ENCODE results near the gene RARB. TPM values are rescaled to one million over a fixed set of nuclear protein-coding genes. Genes with fewer than 3 reads are reported as not detected.
A peak's percentile ranks its signal among the peaks of the same experiment; 100 is the strongest.

Gene RARB
- polyA plus RNA-seq, 1 donor from 2014 or later = 0.21 TPM

DNA sequence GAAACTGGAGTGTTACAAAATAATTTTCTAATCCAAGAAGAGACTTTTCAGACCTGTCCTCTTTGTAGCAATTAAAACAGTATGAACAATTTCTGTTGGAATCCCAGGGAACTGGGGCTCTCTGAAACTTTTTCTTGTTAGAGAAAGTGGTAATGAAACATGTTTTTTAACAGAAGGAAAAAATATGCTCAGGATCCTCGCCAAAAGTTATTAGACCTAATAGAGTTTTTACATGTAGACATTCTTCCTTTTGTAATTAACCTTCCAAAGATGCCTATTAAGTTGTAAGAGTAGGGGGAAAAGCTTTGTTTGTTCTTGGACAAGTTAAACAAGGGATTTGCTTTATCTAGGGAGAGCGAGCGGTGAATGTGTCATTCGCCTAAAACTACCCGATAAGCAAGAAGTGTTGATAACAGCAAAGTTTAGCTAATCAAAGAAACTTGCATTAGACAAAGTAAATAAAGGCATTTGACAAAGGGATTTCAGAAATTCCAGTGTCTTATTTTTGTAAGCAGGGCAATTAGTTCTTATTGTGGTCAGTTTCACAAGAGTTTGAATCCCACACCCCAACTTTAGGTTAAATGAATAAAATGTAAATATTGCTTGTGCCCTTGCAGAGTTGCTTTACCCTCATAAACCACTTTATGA is 2.3 kb downstream of the RARB start:
- Mint-ChIP-seq H3K36me3 (no peaks in the 10 kb centered on the region), H3K27ac (no peak overlapping the region), H3K9me3 (peaks cover 0 to 3% (median 0%) of the 10 kb centered on the region in 3 donors), H3K4me1 (peaks cover 0 to 3% (median 0%) of the 10 kb centered on the region in 3 donors), H3K4me3 (no peak overlapping the region), H3K27me3 (peaks cover 34% of the 10 kb centered on the region)

DNA sequence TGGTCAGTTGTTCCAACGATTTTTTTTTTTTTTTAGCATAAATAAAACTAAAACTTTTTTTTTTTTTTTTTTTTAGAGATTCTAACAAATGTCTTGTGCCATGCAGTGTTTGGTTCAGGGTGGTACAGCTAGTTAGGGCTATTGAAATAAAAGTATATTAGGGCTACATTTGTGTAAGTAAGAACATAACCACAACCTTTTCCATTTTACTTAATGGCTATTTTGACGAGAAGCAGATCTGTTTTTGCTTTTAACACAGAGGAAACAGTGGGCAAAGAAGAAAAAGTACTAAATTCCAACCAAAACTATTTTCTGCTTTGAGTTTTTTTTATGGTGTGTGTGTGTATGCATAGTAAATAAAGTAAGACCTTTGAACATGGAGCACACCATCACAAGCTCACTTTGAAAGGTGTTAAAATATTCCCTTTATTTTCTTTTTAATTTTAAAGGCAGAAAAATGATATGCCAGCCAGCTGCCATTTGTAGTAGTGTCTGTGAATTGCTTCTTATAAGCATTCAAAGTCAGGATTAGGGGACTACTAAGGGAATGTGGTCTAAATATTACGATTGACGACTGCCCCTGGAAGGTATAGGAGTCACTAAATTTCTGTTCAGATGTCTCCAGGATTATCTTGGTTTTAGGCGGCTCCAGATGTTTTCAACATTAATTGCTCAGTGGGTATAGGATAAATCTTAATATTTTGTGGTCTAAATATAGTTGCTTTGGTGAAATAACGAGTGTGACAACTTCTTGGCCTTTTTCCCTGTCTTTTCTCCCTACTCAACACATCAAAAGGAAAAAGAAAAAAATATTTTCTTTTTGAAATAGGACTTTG is 3.1 kb downstream of the RARB start:
- H3K4me3 Mint-ChIP-seq = no peak overlapping the region
- H3K27ac Mint-ChIP-seq = no peak overlapping the region
- no peaks in the 10 kb centered on the region for H3K36me3 Mint-ChIP-seq
- H3K4me1 Mint-ChIP-seq = peaks cover 0 to 3% (median 0%) of the 10 kb centered on the region in 3 donors
- peaks cover 34% of the 10 kb centered on the region for H3K27me3 Mint-ChIP-seq
- H3K9me3 Mint-ChIP-seq = peaks cover 0 to 3% (median 0%) of the 10 kb centered on the region in 3 donors

DNA sequence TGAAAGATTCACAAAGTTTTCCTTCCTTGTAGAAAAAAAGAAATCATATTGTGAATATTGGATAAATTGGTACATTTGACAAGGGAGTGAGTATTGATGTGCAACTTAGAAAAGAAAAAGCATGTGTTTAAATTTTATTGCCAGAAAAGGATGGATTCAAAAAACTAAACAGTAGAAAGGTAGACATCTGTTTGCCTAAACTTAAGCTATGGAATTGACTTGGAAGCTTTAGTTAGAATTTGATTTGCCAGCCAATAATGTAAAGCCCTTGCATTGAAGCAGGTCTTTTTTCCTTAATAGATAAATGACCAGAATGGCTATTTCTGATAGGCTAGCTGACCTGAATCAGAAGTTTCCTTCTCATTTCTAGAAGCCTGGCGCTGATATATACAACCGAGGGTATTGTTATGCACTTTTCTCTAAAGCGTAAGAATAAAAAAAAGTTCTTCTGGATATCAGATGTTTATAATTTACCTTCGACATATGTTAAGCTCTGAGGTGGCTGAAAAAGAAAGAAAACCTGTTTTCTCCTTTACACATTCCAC is 4.2 kb downstream of the RARB start:
- peaks cover 0 to 3% (median 0%) of the 10 kb centered on the region in 3 donors for H3K4me1 Mint-ChIP-seq
- H3K9me3 Mint-ChIP-seq = no peaks in the 10 kb centered on the region
- no peaks in the 10 kb centered on the region for H3K36me3 Mint-ChIP-seq
- no peak overlapping the region for H3K4me3 Mint-ChIP-seq
- H3K27ac Mint-ChIP-seq = no peak overlapping the region
- H3K27me3 Mint-ChIP-seq = peaks cover 30% of the 10 kb centered on the region

DNA sequence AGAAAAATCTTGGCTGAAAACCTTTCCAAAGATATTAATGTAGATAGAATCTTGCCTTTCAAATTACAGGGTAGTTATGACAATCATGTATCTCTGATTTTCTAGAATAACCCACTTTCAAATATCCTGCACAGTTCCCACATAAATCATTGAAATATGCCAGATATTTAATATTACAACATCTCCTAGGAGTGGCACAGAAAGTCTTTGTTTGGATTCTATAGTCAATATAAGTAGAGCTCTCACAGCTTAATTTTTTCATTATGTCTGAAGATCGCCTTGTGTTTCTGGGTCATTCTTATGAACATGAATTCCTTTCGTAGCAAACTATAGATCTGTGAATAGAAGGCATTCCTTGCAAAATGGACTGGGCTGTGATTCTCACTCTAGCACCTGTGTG is 5.0 kb downstream of the RARB start:
- no peaks in the 10 kb centered on the region for H3K9me3 Mint-ChIP-seq
- no peaks in the 10 kb centered on the region for H3K36me3 Mint-ChIP-seq
- no peak overlapping the region for H3K27ac Mint-ChIP-seq
- H3K4me3 Mint-ChIP-seq = no peak overlapping the region
- peaks cover 29% of the 10 kb centered on the region for H3K27me3 Mint-ChIP-seq
- H3K4me1 Mint-ChIP-seq = peaks cover 0 to under 1% (median 0%) of the 10 kb centered on the region in 3 donors

DNA sequence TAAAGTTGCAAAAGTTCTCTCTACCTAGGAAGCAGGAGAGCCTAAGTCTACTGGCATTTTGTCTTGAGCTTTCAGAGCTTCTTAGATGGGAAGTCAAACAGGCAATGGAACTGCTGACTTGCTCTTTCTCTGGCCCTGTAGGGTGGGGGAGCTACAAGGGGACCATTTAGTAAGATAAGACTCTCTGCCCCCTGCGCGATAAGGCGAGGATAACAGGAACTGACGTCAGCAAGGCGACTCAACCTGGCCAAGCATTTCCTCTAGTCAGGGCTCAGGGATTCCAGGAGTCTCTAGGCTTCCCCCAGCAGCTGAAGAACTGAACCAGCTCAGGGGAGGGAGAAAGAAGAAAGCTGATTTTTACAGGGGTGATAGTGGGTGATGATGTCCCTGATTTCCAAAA is 5.8 kb downstream of the RARB start:
- H3K36me3 Mint-ChIP-seq = no peaks in the 10 kb centered on the region
- no peaks in the 10 kb centered on the region for H3K9me3 Mint-ChIP-seq
- peaks cover 23% of the 10 kb centered on the region for H3K27me3 Mint-ChIP-seq
- H3K27ac Mint-ChIP-seq = no peak overlapping the region
- H3K4me3 Mint-ChIP-seq = no peak overlapping the region
- no peaks in the 10 kb centered on the region for H3K4me1 Mint-ChIP-seq

DNA sequence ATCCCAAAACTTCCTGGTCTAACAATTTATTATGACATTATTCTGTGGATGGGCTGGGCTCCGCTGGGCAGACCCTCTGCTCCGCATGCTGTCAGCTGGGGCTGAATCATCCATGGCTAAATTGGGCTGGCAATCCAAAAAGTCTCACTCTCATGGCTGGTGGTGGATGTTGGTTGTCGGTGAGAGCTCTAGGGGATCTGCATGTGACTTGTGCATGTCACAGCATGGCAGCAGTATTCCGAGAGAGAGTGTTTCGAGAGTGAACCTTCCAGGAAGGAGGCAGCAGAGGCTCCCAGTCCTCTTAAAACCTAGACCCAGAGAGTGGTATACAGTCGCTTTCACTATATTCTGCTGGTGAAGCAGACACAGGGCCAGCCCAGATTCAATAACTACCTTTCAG is 9.9 kb downstream of the RARB start:
- peak overlapping the region in 2 of 3 donors; percentile 2 to 57 for H3K27ac Mint-ChIP-seq

DNA sequence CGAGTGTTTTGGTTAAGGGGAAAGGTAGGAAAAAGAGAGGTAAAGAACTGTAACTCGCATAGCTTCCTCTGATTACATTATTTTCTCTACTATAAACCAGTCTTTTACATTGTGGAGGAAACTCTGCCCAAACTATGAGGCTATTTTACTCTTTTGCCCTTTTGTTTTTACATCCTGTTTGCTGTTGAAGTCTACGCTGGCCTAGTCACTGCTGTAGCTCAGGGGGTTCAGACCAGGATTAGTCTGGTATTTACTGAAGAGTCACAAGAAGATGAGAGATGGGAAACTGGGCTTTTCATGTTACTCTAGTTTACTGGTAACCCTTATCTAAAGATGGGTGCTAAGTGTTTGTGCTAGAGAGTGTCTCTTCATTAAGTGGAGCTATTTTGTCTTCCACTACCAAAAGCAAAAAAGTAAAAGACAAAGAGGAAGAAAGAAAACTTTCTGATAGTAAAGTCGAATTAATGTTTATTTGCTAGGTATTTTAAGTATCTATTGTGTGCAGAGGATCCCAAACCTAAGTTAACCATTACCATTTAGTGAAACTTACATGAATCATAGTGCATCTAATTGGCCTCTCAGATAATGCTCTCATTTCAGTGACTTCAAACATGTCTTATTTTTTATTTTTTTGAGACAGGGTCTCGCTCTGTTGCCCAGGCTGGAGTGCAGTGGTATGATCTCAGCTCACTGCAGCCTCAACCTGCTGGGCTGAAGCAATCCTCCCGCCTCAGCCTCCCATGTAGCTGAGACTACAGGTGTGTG is 10.9 kb downstream of the RARB start:
- Mint-ChIP-seq H3K4me3 (no peak overlapping the region), H3K9me3 (no peaks in the 10 kb centered on the region), H3K27ac (no peak overlapping the region)

More for the DNA sequence above, 9.9 kb downstream of the RARB start:
- Mint-ChIP-seq H3K36me3 (no peaks in the 10 kb centered on the region), H3K9me3 (no peaks in the 10 kb centered on the region), H3K27me3 (peaks cover 10% of the 10 kb centered on the region), H3K4me1 (no peaks in the 10 kb centered on the region), H3K4me3 (no peak overlapping the region)

DNA sequence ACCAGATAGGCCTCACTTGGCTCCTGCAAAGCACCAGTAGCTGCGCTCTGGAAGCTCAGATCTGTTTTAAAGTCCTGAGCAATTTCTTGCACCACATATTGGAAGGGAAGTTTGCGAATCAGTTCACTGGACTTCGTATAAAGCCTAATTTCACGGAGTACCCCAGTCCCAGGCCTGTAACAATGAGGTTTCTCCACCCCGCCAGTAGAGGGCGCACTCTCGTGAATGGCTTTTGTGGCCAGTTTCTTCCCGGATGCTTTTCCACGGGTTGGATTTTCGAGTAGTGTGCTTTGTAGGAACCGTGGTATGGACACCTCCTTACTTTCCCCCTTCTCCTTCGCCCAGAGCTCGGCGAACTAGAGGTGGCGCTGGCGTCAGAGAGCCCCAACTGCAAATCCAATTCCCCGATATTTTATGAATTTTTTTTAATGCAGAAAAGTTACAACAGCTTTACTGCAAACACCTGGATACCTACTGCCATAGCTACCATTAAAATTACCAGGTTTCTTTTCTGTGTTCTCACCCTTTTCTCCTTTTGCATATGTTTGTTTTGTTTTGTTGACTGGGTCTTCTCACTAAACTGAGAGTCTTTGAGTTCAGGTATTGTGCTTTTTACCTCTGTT is 13.3 kb downstream of the RARB start:
- H3K27ac Mint-ChIP-seq = no peak overlapping the region
- no peaks in the 10 kb centered on the region for H3K4me1 Mint-ChIP-seq
- H3K4me3 Mint-ChIP-seq = no peak overlapping the region
- no peaks in the 10 kb centered on the region for H3K36me3 Mint-ChIP-seq
- H3K27me3 Mint-ChIP-seq = peaks cover 5% of the 10 kb centered on the region
- no peaks in the 10 kb centered on the region for H3K9me3 Mint-ChIP-seq

More for the DNA sequence above, 10.9 kb downstream of the RARB start:
- Mint-ChIP-seq H3K4me1 (no peaks in the 10 kb centered on the region), H3K27me3 (peaks cover 7% of the 10 kb centered on the region), H3K36me3 (no peaks in the 10 kb centered on the region)

DNA sequence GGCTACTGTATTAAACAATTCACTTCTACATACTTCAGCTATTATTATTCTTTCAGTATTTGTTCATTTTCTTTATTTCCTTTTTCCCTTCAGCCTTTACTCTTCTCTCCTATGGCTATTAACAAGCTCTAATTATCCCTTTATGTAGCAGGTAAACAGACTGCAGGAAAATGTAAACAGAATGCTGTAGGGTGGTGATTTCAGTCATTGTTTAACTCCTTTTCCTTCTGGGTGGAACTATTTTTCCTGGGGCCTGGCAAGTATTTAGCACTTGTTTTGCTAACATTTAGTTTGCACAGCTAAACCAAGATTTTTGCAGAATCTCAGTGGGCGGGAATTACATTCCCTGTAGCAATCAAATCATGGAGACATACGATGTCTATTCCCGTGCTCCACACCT is 14.4 kb downstream of the RARB start:
- H3K36me3 Mint-ChIP-seq = no peaks in the 10 kb centered on the region
- H3K27ac Mint-ChIP-seq = no peak overlapping the region
- H3K4me1 Mint-ChIP-seq = no peaks in the 10 kb centered on the region
- H3K4me3 Mint-ChIP-seq = no peak overlapping the region
- no peaks in the 10 kb centered on the region for H3K9me3 Mint-ChIP-seq
- H3K27me3 Mint-ChIP-seq = peaks cover under 1% of the 10 kb centered on the region

DNA sequence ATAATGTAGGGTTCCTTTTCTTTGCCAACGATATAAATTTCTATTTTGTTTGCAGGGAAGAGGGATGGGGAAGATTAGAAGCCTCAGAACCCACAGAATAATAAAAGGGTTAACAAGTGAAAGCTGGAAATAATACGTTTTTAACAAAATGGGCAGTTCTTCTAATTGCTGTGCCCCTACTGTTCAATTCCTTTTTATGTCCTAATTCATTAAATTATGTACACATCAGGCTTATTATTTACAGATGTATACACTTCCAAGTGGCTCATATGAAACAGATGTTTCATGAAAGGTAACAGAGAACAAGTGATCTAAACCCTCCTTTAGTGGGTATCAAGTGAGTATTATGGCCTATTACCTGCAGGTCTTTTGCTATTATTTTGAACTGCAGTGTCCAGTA is 16.2 kb downstream of the RARB start:
- no peaks in the 10 kb centered on the region for H3K4me1 Mint-ChIP-seq
- no peaks in the 10 kb centered on the region for H3K27me3 Mint-ChIP-seq
- H3K4me3 Mint-ChIP-seq = no peak overlapping the region
- H3K9me3 Mint-ChIP-seq = no peaks in the 10 kb centered on the region
- no peaks in the 10 kb centered on the region for H3K36me3 Mint-ChIP-seq
- H3K27ac Mint-ChIP-seq = no peak overlapping the region

DNA sequence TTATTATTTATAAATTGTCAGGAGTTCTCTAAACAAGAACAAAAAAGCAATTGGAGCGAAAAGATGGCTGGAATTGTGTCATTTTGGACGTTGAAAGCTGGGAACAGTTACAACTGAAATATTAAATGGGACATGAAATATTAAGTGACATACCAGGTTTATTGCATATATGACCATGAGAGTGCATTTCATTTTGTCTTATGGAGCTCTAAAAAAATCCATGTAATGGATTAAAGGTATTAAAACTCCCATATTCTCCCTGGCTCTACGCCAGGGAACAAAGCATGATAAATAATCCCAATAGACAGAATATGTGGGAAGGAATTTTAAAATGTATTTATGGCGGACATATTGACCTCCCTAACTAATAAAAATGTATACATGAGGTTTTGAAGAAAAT is 17.7 kb downstream of the RARB start:
- no peaks in the 10 kb centered on the region for H3K9me3 Mint-ChIP-seq
- no peak overlapping the region for H3K27ac Mint-ChIP-seq
- H3K27me3 Mint-ChIP-seq = peaks cover under 1% of the 10 kb centered on the region
- H3K4me1 Mint-ChIP-seq = no peaks in the 10 kb centered on the region
- H3K36me3 Mint-ChIP-seq = no peaks in the 10 kb centered on the region
- H3K4me3 Mint-ChIP-seq = no peak overlapping the region

DNA sequence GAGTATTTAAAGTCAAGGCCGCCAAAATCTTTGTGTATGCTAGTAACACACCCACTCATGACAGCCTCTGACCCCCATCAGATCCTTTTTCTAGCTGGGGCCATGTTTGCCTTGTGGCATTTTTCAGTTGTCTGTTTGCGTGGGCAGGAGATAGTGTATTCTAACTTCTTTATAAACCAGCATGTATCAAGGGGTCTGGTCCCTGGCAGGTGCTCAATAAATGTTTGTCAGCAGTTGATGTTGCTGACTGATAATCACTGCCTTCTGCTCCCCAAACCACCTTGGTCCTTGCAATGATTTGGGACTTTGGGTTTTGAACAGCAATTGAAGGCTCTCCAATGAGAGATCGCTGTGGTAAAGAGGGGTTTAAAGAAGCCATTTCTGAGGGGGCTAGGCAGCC is 19.2 kb downstream of the RARB start:
- Mint-ChIP-seq H3K27me3 (peaks cover 2% of the 10 kb centered on the region), H3K4me1 (no peaks in the 10 kb centered on the region), H3K27ac (no peak overlapping the region), H3K36me3 (no peaks in the 10 kb centered on the region), H3K9me3 (no peaks in the 10 kb centered on the region), H3K4me3 (no peak overlapping the region)

DNA sequence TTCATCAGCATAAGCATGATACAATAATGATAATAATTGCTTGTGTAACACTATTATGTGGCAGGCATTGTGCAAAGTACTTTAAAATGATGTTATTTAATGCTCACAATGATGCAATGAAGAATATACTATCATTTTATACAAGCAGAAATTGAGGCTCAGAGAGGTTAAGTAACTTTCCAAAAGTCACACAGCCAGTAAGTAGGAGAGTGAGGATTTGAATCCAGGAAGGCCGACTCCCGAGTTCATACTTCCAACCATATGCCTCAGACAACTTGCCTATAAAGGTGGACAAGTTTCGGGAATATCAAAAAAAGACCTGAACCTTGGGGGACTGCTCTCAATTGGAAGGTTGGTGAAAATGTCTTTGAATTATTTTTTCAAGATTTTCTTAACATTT is 19.9 kb downstream of the RARB start:
- Mint-ChIP-seq H3K4me3 (no peak overlapping the region), H3K4me1 (no peaks in the 10 kb centered on the region), H3K27ac (no peak overlapping the region), H3K27me3 (peaks cover 2% of the 10 kb centered on the region), H3K9me3 (no peaks in the 10 kb centered on the region), H3K36me3 (no peaks in the 10 kb centered on the region)

DNA sequence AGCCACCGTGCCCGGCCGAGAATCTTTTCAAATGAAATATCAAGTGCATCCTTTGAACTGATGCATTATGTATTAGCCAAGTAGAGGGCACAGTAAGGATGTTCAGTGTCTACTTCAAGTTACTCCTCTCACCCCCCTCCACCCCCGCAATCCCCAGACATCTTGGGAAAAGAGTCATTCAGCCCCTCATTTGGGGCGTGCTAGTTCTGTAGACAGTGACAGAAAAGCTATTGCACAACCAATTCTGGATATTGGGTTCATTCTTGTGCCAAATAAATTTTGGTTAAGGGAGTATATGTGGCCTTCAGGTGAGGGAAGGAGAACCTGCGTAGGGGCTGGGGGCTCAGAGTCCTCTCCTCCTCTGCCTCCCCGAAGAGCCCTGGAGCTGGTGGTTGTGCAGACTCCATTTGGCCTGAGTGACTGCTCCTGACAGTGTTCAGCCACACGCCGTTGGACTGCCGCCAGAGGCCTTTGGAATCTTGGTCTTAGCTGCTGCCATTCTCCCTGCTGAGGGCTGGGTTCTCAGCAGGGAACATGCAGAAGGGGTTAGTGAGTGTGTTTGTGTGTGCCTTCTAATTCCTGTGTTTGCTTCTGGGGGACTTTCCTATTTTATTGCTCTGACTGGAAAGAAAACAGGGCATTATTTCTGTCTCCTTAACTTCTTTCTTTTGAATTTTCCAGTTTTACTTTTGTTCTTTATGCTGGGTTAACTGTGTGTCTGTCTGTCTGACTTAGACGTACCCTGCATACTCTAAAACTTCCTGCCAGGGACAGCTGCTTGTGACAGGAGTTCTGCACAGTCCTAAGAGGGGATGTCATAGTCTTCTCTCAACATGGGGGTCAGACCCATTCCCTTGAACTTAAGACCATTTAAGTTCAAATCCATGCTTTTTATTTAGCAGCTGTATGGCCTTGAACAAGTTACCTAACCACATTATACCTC is 21.0 kb downstream of the RARB start:
- Mint-ChIP-seq H3K27ac (no peak overlapping the region), H3K27me3 (peaks cover 2% of the 10 kb centered on the region), H3K4me3 (no peak overlapping the region), H3K4me1 (no peaks in the 10 kb centered on the region), H3K9me3 (no peaks in the 10 kb centered on the region), H3K36me3 (no peaks in the 10 kb centered on the region)

All from IgD-negative memory B cell (primary cell).